HFFc6 (cell line): ENCODE results near the gene INF2. TPM values are rescaled to one million over a fixed set of nuclear protein-coding genes. Genes with fewer than 3 reads are reported as not detected.
"Not testable (repeated sequence)": the region's sequence is repeated elsewhere in the genome, so short reads cannot be mapped to it uniquely, and the experiment has no call there.

Source experiments
- DNase-seq: peaks from one replicate; pipeline ENCODE4 v3.0.0-alpha.2; 2018
- H3K27ac Mint-ChIP-seq: 2 replicates; pipeline ENCODE4 v1.8.0; 2020; ENCODE audit warnings: mild to moderate bottlenecking, mixed read lengths
- H3K27me3 Mint-ChIP-seq: 2 replicates; pipeline ENCODE4 v1.8.0; 2021; ENCODE audit warnings: mild to moderate bottlenecking, moderate library complexity, mixed read lengths; ENCODE audit not compliant: insufficient read depth
- H3K36me3 Mint-ChIP-seq: 2 replicates; pipeline ENCODE4 v1.8.0; 2021; ENCODE audit warnings: low read depth, mixed read lengths
- H3K4me1 Mint-ChIP-seq: 2 replicates; pipeline ENCODE4 v1.8.0; 2020; ENCODE audit warnings: low read depth, mixed read lengths
- H3K4me3 Mint-ChIP-seq: 2 replicates; pipeline ENCODE4 v1.8.0; 2020; ENCODE audit warnings: mild to moderate bottlenecking, moderate library complexity, mixed read lengths
- H3K9me3 Mint-ChIP-seq: 2 replicates; pipeline ENCODE4 v1.8.0; 2020; ENCODE audit warnings: mild to moderate bottlenecking, mixed read lengths
- CTCF ChIP-seq: fragments of 200-600 bp; sonication (generic); IDR thresholded peaks from 2 replicates; pipeline ENCODE4 v1.5.0; 2021; ENCODE audit warnings: antibody characterized with exemption, mild to moderate bottlenecking
- total RNA-seq, 6 experiments: library from RNA; stranded (reverse); fragmentation: NEBNext Ultra II Directional; extraction: Animal tissue kit (Norgen Biotek cat#: 25700); gene quantifications; 2 replicates in 1 of 6; 3 replicates in 5 of 6; pipeline ENCODE4 v1.2.3, GENCODE V29; 2021

Gene INF2
- total RNA-seq, 6 experiments from 2014 or later, result 111 to 121 (median 116) TPM

GRCh38 chr14:104747876-104748275 is 58.5 kb downstream of the INF2 start:
- Mint-ChIP-seq H3K27ac (no peak overlapping the region), H3K4me1 (peaks cover 37% of the 10 kb centered on the region), H3K4me3 (no peak overlapping the region), H3K9me3 (no peaks in the 10 kb centered on the region), H3K27me3 (no peaks in the 10 kb centered on the region; the same call in none of the 2 replicates), H3K36me3 (peaks cover 7% of the 10 kb centered on the region; the same call in 1 of the 2 replicates)
- no peak for DNase-seq
- TF ChIP-seq CTCF, result no peak

- Mint-ChIP-seq H3K4me3 (peak overlapping the region; percentile 57), H3K36me3 (peaks cover 7% of the 10 kb centered on the region; the same call in 1 of the 2 replicates), H3K27ac (peak overlapping the region; percentile 84), H3K27me3 (no peaks in the 10 kb centered on the region; the same call in none of the 2 replicates), H3K9me3 (no peaks in the 10 kb centered on the region), H3K4me1 (peaks cover 37% of the 10 kb centered on the region)
- DNase-seq, result peak; percentile 59
- TF ChIP-seq CTCF, result no peak
Measured at GRCh38 chr14:104749111-104749649, 59.8 kb downstream of the INF2 start.

GRCh38 chr14:104750056-104750752 is 60.8 kb downstream of the INF2 start:
- H3K27me3 Mint-ChIP-seq, result no peaks in the 10 kb centered on the region; the same call in none of the 2 replicates
- DNase-seq, result peak; percentile 71

GRCh38 chr14:104750753-104751057 is 61.3 kb downstream of the INF2 start:
- not testable (repeated sequence) for H3K9me3 Mint-ChIP-seq, DNase-seq, H3K27me3 Mint-ChIP-seq, H3K36me3 Mint-ChIP-seq
- peaks cover 49% of the 10 kb centered on the region for H3K4me1 Mint-ChIP-seq
- H3K27ac Mint-ChIP-seq, result peak overlapping the region; percentile 84
- peak overlapping the region; percentile 57 for H3K4me3 Mint-ChIP-seq

More at GRCh38 chr14:104750056-104750752, 60.8 kb downstream of the INF2 start:
- H3K4me3 Mint-ChIP-seq, result peak overlapping the region; percentile 57
- H3K27ac Mint-ChIP-seq, result peak overlapping the region; percentile 84
- TF ChIP-seq CTCF, result no peak
- peaks cover 48% of the 10 kb centered on the region for H3K4me1 Mint-ChIP-seq
- no peaks in the 10 kb centered on the region for H3K9me3 Mint-ChIP-seq
- H3K36me3 Mint-ChIP-seq, result peaks cover 7% of the 10 kb centered on the region; the same call in 1 of the 2 replicates

DNA sequence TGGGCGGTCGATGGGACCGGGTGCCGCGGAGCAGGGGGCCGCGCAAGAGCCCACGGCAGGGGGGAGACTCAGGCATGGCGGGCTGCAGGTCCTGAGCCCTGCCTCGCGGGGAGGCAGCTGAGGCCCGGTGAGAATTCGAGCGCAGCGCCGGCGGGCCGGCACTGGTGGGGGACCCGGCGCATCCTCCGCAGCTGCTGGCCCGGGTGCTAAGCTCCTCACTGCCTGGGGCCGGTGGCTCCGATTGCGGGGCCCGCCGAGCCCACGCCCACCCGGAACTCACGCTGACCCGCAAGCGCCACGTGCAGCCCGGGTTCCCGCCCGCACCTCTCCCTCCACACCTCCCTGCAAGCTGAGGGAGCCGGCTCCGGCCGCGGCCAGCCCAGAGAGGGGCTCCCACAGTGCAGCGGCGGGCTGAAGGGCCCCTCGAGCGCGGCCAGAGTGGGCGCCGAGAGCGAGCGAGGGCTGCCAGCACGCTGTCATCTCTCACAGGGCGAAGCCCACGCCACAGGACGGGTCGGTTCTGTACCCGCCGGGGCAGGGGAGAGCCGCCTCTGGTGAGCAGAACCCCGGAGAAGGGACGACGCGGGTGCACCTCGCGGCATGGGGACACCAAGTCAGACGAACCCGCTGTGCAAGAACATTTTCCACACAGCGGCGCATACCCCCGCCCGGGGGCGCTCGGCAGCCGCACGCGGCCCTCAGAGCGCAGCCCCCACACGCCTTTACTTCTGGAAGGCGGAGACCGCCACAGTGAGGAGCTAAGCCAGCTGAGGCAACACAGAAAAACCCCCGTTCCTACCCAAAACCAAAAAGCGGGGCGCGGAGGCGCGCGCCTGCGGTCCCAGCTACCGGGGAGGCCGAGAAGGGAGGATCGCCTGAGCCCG is 62.4 kb downstream of the INF2 start:
- peaks cover 49% of the 10 kb centered on the region for H3K4me1 Mint-ChIP-seq
- peak overlapping the region; percentile 100 for H3K4me3 Mint-ChIP-seq
- no peak for DNase-seq
- peak; percentile 6; the same call in 1 of the 2 replicates for TF ChIP-seq CTCF
- no peaks in the 10 kb centered on the region; the same call in none of the 2 replicates for H3K27me3 Mint-ChIP-seq
- H3K36me3 Mint-ChIP-seq, result peaks cover 7% of the 10 kb centered on the region; the same call in 1 of the 2 replicates
- no peaks in the 10 kb centered on the region for H3K9me3 Mint-ChIP-seq
- H3K27ac Mint-ChIP-seq, result no peak overlapping the region; the same call in 1 of the 2 replicates
